Skeletal muscle tissue (tissue), 4 donors: ENCODE measurements around the gene NDRG4. TPM values are rescaled to one million over a fixed set of nuclear protein-coding genes. Genes with fewer than 3 reads are reported as not detected.
A peak's percentile ranks its signal among the peaks of the same experiment; 100 is the strongest.

Source experiments
- H3K27ac ChIP-seq: one replicate; pipeline ENCODE4 v1.7.0; 2013; ENCODE audit warnings: mild to moderate bottlenecking, low read depth, low read length, inconsistent platforms
- H3K27me3 ChIP-seq, 3 donors: one replicate each; pipeline ENCODE4 v1.7.0; 2013; ENCODE audit warnings: low read length in 3 of 3; ENCODE audit not compliant: control insufficient read depth in 3 of 3, insufficient read depth in 3 of 3
- H3K36me3 ChIP-seq, 3 donors: one replicate each; pipeline ENCODE4 v1.7.0; 2013; ENCODE audit warnings: low read length in 3 of 3; ENCODE audit not compliant: control insufficient read depth in 3 of 3, insufficient read depth in 3 of 3
- H3K4me1 ChIP-seq, 3 donors: one replicate each; pipeline ENCODE4 v1.7.0; 2013; ENCODE audit warnings: low read length in 3 of 3, mild to moderate bottlenecking in 3 of 3; ENCODE audit not compliant: control insufficient read depth in 3 of 3, insufficient read depth in 3 of 3
- H3K4me3 ChIP-seq, 3 donors: one replicate each; pipeline ENCODE4 v1.7.0; 2013; ENCODE audit warnings: low read length in 3 of 3
- H3K9ac ChIP-seq, 3 donors: one replicate each; pipeline ENCODE4 v1.7.0; 2013; ENCODE audit warnings: low read length in 3 of 3, mild to moderate bottlenecking in 3 of 3, moderate library complexity in 2 of 3, low read depth in 1 of 3
- H3K9me3 ChIP-seq, 3 donors: one replicate each; pipeline ENCODE4 v1.7.0; 2013; ENCODE audit warnings: low read length in 3 of 3; ENCODE audit not compliant: control insufficient read depth in 3 of 3
- total RNA-seq: library from RNA; depleted of rRNA; stranded (reverse); fragments of >200 nt; gene quantifications from one replicate; pipeline ENCODE4 v1.2.3, GENCODE V29; 2014
- donor health status: Osteomylitis.

The NDRG4 gene
- total RNA-seq, 1 donor from 2014 or later = 11.5 TPM

DNA sequence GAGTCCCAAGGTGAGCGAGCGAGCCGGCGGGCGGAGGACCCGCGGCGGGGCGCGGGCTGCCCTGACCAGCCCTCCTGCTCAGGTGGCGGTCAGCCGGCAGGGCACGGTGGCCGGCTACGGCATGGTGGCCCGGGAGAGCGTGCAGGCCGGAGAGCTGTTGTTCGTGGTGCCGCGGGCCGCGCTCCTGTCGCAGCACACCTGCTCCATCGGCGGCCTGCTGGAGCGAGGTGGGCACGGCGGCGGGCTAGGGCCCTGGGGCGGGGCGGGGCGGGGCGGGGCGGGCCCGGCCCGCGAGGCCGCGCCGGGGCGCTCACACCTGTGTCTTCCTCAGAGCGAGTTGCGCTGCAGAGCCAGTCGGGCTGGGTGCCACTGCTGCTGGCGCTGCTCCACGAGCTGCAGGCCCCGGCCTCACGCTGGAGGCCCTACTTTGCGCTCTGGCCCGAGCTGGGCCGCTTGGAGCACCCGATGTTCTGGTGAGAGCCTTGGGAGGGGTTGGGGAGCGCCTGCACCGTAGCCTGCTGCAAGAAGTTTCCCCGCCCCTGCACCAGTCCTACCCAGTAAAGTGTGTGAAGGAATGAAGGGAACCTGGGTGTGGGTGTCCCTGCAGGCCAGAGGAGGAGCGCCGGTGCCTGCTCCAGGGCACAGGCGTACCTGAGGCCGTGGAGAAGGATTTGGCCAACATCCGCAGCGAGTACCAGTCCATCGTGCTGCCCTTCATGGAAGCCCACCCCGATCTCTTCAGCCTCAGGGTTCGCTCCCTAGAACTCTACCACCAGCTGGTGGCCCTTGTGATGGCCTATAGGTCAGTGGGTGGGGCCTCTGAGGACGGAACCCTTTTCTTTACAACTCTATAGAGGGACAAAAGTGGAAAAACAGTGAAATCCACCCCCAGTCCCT is 16.2 kb downstream of the NDRG4 start:
- Histone ChIP-seq H3K9me3 (no peaks in the 10 kb centered on the region), H3K36me3 (peaks cover 29 to 33% (median 32%) of the 10 kb centered on the region in 3 donors), H3K4me3 (peak overlapping the region; percentile 91 to 95 (median 95)), H3K27me3 (no peaks in the 10 kb centered on the region), H3K9ac (peak overlapping the region; percentile 77 to 93 (median 78)), H3K4me1 (peaks cover 11 to 24% (median 15%) of the 10 kb centered on the region in 3 donors), H3K27ac (peak overlapping the region; percentile 91)

DNA sequence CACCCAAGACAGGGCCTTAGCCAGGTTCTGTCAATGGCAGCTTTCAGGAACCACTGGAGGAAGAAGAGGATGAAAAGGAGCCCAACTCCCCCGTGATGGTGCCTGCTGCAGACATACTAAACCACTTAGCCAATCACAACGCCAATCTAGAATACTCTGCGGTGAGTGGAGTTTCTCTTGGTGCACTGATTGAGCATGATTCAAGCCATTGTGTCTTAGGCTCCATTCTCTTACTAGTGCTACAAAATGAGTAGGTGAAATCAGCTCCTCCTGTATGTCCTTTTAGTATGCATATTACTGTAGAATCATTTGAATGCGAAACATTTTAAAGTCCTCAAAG is 16.8 kb downstream of the NDRG4 start:
- Histone ChIP-seq H3K9ac (peak overlapping the region in 1 of 3 donors; percentile 93), H3K36me3 (peaks cover 29 to 39% (median 38%) of the 10 kb centered on the region in 3 donors), H3K9me3 (no peaks in the 10 kb centered on the region), H3K27me3 (no peaks in the 10 kb centered on the region), H3K27ac (no peak overlapping the region), H3K4me3 (no peak overlapping the region), H3K4me1 (peaks cover 11 to 18% (median 14%) of the 10 kb centered on the region in 3 donors)

DNA sequence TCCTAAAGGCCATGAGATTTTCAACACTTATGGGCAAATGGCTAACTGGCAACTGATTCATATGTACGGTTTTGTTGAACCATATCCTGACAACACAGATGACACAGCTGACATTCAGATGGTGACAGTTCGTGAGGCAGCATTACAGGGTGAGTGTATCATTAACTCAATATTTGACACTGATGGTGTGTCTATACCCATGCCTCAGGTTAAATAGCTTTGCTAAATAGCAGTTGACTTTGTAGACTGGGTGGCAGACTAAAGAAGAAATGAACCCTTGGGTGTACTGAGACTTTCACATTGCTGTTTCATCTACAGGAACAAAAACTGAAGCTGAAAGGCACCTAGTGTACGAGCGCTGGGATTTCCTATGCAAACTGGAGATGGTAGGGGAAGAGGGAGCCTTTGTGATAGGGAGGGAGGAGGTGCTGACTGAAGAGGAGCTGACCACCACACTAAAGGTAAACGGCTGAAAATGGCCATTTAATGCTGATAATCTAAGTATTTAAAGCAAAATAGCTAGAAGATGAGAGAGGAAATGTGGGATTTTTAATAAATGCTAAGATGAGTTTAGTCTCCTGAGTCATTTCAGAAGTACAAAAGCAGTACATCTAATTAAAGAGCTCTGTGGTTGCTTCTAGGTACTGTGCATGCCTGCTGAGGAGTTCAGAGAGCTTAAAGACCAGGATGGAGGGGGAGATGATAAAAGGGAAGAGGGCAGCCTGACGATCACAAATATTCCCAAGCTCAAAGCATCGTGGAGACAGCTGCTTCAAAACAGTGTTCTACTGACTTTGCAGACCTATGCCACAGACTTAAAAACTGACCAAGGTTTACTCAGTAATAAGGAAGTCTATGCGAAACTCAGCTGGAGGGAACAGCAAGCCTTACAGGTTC is 18.4 kb downstream of the NDRG4 start:
- peaks cover 38 to 53% (median 51%) of the 10 kb centered on the region in 3 donors for H3K36me3 ChIP-seq
- H3K4me1 ChIP-seq = peaks cover 11 to 17% (median 12%) of the 10 kb centered on the region in 3 donors
- no peaks in the 10 kb centered on the region for H3K9me3 ChIP-seq
- no peak overlapping the region for H3K27ac ChIP-seq
- no peaks in the 10 kb centered on the region for H3K27me3 ChIP-seq
- no peak overlapping the region for H3K4me3 ChIP-seq
- H3K9ac ChIP-seq = no peak overlapping the region

DNA sequence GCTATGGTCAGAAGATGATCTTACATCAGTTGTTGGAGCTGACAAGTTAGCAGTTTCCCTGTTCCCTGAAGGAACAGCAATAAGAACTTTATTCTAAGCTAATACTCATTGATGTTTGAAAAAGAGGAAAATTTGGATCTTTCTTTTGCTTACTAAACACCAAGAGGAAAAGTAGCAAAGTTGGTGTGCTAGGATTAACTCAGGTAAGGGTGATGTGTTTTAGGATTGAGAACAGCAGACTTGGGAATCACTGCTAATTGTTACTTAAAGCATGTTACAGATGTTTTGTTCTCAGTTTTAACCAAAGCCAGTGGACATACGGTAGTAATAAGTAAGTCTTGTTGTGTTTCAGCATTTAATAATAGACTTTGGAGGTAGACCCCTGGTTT is 19.0 kb downstream of the NDRG4 start:
- H3K4me1 ChIP-seq = peaks cover 11 to 17% (median 12%) of the 10 kb centered on the region in 3 donors
- H3K27ac ChIP-seq = no peak overlapping the region
- H3K27me3 ChIP-seq = no peaks in the 10 kb centered on the region
- no peak overlapping the region for H3K9ac ChIP-seq
- H3K36me3 ChIP-seq = peaks cover 43 to 58% (median 54%) of the 10 kb centered on the region in 3 donors
- no peaks in the 10 kb centered on the region for H3K9me3 ChIP-seq
- no peak overlapping the region for H3K4me3 ChIP-seq

DNA sequence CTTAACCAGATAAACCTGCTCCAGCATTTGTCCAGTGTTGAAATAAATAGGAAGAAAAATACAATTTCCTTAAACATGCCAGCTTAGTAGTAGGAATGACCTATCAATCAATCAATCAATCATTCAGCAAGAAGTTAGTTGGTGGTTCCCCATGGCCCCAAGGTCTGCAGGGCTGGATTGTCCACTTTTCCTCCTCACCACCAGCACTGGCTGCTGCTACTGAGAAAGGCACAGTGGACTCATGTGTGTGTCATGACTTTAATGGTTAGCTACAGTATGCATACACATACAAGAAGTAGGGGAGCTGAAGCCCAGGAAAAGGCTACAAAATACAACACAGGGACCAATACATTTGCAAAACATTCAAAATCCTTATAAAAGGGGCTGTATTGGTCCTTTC is 19.8 kb downstream of the NDRG4 start:
- Histone ChIP-seq H3K27me3 (no peaks in the 10 kb centered on the region), H3K9me3 (no peaks in the 10 kb centered on the region), H3K27ac (no peak overlapping the region), H3K36me3 (peaks cover 49 to 65% (median 61%) of the 10 kb centered on the region in 3 donors), H3K9ac (no peak overlapping the region), H3K4me1 (peaks cover 11 to 16% (median 11%) of the 10 kb centered on the region in 3 donors), H3K4me3 (no peak overlapping the region)

DNA sequence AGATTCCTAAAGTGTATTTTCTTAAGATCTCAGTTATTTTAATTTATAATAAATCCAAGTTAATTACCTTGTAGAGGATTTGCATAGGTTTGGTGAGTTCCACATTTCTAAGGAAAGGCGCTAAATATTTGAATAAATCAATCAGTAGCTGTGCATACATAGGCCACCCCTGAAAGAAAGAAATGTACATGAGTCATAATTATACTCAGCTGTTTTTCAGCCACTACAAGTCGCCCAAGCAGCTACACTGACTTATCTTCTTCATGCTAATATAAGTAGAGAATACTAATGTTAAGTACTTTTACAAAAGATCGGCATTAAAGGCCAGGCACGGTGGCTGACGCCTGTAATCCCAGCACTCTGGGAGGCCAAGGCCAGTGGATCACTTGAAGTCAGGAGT is 30.2 kb downstream of the NDRG4 start:
- peaks cover 0 to 3% (median 2%) of the 10 kb centered on the region in 3 donors for H3K4me1 ChIP-seq
- no peak overlapping the region for H3K27ac ChIP-seq
- H3K4me3 ChIP-seq = no peak overlapping the region
- H3K9me3 ChIP-seq = no peaks in the 10 kb centered on the region
- H3K9ac ChIP-seq = no peak overlapping the region
- peaks cover 45 to 75% (median 68%) of the 10 kb centered on the region in 3 donors for H3K36me3 ChIP-seq
- H3K27me3 ChIP-seq = no peaks in the 10 kb centered on the region

DNA sequence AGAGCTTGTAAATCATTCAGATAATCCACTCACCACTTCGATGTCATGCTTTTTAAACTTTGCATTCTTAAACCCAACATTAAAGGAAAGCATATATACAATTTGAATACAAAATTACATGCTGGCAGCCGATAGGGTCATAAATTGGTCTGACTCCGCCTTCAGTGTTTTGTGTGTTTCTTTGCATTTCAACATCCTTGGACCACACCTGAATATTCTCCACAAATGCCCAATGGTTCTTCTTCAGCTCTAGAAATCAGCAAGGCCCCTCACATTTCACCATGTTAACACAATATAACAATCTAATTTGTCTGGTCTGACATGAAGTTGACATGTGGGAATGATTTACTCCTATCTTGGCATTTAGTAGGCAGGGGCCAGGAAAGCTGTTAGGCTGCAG is 32.5 kb downstream of the NDRG4 start:
- peaks cover 45 to 69% (median 68%) of the 10 kb centered on the region in 3 donors for H3K36me3 ChIP-seq

DNA sequence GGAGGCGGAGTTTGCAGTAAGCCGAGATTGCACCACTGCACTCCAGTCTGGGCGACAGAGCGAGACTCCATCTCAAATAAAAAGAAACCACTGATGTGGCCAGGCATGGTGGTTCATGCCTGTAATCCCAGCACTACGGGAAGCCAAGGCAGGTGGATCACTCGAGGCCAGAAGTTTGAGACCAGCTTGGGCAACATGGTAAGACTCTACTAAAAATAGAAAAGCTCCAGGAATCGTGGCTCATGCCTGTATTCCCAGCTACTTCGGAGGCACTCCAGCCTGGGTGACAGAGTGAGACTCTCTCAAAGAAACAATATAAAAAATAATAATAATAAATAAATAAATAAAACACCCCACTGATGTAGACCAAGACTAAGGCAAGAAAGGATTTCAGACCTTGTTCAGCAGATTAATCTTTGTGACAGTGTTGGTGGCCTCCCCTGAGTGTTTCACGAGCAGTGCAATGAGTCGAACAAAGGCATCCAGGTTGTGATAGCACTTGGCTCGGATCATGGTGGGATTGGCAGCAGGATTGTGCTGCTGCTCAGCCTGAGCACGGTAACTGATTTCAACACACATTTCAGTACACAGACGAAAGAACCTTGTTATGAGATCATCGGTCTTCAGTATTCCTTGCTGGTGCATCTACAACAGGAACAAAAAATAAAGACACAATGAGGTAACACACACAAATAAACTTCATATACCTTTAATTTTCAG is 34.0 kb downstream of the NDRG4 start:
- H3K27ac ChIP-seq = no peak overlapping the region
- no peaks in the 10 kb centered on the region for H3K9me3 ChIP-seq
- H3K9ac ChIP-seq = no peak overlapping the region
- no peak overlapping the region for H3K4me3 ChIP-seq
- H3K27me3 ChIP-seq = no peaks in the 10 kb centered on the region
- H3K36me3 ChIP-seq = peaks cover 50 to 74% (median 73%) of the 10 kb centered on the region in 3 donors
- H3K4me1 ChIP-seq = peaks cover 3 to 5% (median 5%) of the 10 kb centered on the region in 3 donors

More for the DNA sequence above, 32.5 kb downstream of the NDRG4 start:
- Histone ChIP-seq H3K27me3 (no peaks in the 10 kb centered on the region), H3K4me1 (peaks cover 2 to 3% (median 2%) of the 10 kb centered on the region in 3 donors), H3K27ac (no peak overlapping the region), H3K9me3 (no peaks in the 10 kb centered on the region), H3K4me3 (no peak overlapping the region), H3K9ac (no peak overlapping the region)

DNA sequence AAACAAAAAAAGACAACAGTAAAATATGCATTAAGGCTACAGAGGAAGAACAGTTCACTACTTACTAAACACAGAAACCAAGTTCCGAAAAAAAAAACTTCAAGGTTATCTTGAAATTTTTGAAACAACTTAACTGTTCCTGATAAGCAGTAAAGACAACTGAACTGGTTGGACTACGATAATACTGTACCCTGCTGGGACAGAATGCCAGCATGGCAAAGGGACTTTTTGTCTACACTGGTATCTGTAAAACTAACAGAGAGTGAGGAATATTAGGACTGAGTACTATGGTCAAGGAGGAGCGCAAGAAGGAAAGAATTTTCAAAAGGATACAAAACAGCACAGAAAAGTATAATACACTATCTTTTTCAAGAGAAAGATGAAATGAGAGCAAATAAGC is 35.2 kb downstream of the NDRG4 start:
- Histone ChIP-seq H3K4me1 (peaks cover 3 to 5% (median 5%) of the 10 kb centered on the region in 3 donors), H3K4me3 (no peak overlapping the region), H3K9ac (no peak overlapping the region), H3K27me3 (no peaks in the 10 kb centered on the region), H3K36me3 (peaks cover 53 to 77% (median 74%) of the 10 kb centered on the region in 3 donors), H3K9me3 (no peaks in the 10 kb centered on the region), H3K27ac (no peak overlapping the region)
